ENCODE results near the gene MAP3K9. TPM values are rescaled to one million over a fixed set of nuclear protein-coding genes. Genes with fewer than 3 reads are reported as not detected.

The MAP3K9 gene
- under 0.01 and 0.12 TPM in 2 replicates for total RNA-seq

DNA sequence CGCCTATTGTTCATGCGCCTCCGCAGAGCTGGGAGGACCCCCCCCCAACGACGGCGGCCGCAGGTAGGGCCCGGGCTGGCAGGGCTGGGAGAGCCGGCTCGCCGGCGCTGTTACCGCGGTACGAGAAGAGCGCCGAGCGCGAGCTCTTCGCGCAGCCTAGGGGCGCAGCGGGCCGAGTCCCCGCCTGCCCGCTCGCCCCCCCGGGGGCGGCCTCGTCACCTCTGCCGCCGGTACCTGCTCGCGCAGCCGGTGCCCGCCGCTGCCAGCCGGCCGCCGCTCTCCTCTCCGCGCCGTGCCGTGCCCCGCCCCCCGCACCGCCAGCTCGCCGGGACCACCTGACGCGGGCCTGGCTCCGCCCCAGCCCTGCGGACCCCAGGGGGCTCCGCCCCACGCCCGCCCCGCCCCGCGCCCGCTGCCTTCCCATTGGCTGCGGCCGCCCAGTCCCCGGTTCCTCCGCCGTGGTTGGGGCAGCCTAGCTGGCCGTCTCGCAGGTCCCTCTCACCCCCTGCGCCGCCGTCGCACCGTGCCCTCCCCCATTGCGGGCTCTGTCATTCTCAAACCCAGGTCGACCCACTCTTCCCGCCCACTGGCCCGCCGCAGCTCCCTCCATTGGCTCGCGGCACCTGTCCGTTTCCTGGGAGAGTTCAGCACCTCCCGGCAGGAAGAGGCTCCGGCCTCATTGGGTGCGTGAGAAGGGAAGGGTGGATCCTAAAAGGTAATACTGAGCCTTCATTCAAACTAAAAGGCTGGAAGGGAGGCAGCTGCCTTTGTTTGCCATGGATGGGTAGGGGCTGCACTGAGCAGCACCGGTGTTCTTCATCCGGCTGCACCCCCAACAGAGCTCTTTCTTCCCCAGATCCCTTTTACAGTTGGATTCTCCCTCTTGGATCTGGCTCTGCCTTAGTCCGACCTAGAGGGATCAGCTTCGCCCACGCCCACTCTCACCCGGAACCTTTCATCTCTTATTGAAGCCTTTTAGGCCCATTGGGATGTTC lies at the start of gene MAP3K9:
MAP3K9 (minus strand) TSS at position 289 of the 995 bp plus-strand sequence. CDS start 342 bp downstream, outside the sequence.

Other genes with a start within 250 kb of the MAP3K9 start
- gene MED6, start 208.9 kb downstream of the MAP3K9 start, total RNA-seq: 15.3 and 21.3 TPM in 2 replicates
- 0.17 and 0.47 TPM in 2 replicates for gene TTC9, start 167.6 kb downstream of the MAP3K9 start, total RNA-seq
- 17.5 and 26.1 TPM in 2 replicates for gene PCNX1, start 97.9 kb upstream of the MAP3K9 start, total RNA-seq